Erythroblast (primary cell): ENCODE results near the gene MPZL2.

Experiments
- GATA1 ChIP-seq: IDR thresholded peaks from 2 replicates; pipeline ENCODE4 v1.6.1; 2011; ENCODE audit warnings: low read depth, mild to moderate bottlenecking, control low read depth, low read length, moderate library complexity
- POLR2A ChIP-seq: IDR thresholded peaks from 2 replicates; pipeline ENCODE4 v1.6.1; 2011; ENCODE audit warnings: mild to moderate bottlenecking, low read length

GRCh38 chr11:118286545-118286944 is 22.4 kb upstream of the MPZL2 start:
- TF ChIP-seq POLR2A (no peak), GATA1 (no peak)
